Thyroid gland (tissue), 4 donors: Measurements from ENCODE around the gene BET1L. TPM values are rescaled to one million over a fixed set of nuclear protein-coding genes. Genes with fewer than 3 reads are reported as not detected.
A peak's percentile ranks its signal among the peaks of the same experiment; 100 is the strongest.

Source experiments
- DNase-seq, 2 donors: peaks; one replicate each; pipeline ENCODE4 v3.0.0-alpha.2; 2019
- H3K27ac ChIP-seq, 3 donors: fragments of 200-600 bp; sonication (generic); 1 replicate in 2 of 3; 2 replicates in 1 of 3; pipeline ENCODE4 v1.5.1; 2016 to 2019; ENCODE audit warnings: mild to moderate bottlenecking in 1 of 3, moderate library complexity in 1 of 3
- H3K27me3 ChIP-seq: fragments of 200-600 bp; sonication (generic); one replicate; pipeline ENCODE4 v1.5.1; 2019
- H3K36me3 ChIP-seq, 2 donors: fragments of 200-600 bp; sonication (generic); one replicate each; pipeline ENCODE4 v1.5.1; 2016 to 2019
- H3K4me1 ChIP-seq, 2 donors: fragments of 200-600 bp; sonication (generic); one replicate each; pipeline ENCODE4 v1.5.1; 2017 to 2019
- H3K4me3 ChIP-seq, 3 donors: fragments of 200-600 bp; sonication (generic); replicated peaks in 1 of 3; 1 replicate in 2 of 3; 2 replicates in 1 of 3; pipeline ENCODE4 v1.5.1; 2016; ENCODE audit warnings: mild to moderate bottlenecking in 1 of 3
- H3K9me3 ChIP-seq: fragments of 200-600 bp; sonication (generic); one replicate; pipeline ENCODE4 v1.5.1; 2017
- POLR2A ChIP-seq, 2 donors: fragments of 450-650 bp; IDR thresholded peaks; one replicate each; pipeline ENCODE4 v1.6.1; 2017; ENCODE audit warnings: antibody characterized with exemption in 2 of 2, mild to moderate bottlenecking in 2 of 2, moderate library complexity in 1 of 2
- WGBS, 2 donors: methylation state at CpG; one replicate each; pipeline ENCODE4 v1.1.5; 2017; 5-methylcytosine and 5-hydroxymethylcytosine counted together
- intact Hi-C: fragments of 100-400 bp; cut with DNase I; formaldehyde crosslinking; loops from one replicate; pipeline ENCODE4 v1.15.1; 2023
- total RNA-seq, 4 donors: library from RNA; depleted of rRNA; stranded (reverse); fragments of >200 nt; gene quantifications; one replicate each; pipeline ENCODE4 v1.2.3, GENCODE V29; 2016
- TF ChIP-seq, protein P1 (sequence below), 6 experiments: fragments of 200-600 bp in 3 of 6; fragments of 450-650 bp in 3 of 6; sonication (generic) in 3 of 6; IDR thresholded peaks; one replicate each; pipeline ENCODE4 v1.5.1; 2016 to 2019; ENCODE audit warnings: antibody characterized with exemption in 6 of 6, mild to moderate bottlenecking in 2 of 6, inconsistent platforms in 1 of 6, moderate library complexity in 1 of 6

Gene BET1L
- total RNA-seq, 4 donors from 2014 or later, result 22.2 to 39.5 (median 33.8) TPM

DNA sequence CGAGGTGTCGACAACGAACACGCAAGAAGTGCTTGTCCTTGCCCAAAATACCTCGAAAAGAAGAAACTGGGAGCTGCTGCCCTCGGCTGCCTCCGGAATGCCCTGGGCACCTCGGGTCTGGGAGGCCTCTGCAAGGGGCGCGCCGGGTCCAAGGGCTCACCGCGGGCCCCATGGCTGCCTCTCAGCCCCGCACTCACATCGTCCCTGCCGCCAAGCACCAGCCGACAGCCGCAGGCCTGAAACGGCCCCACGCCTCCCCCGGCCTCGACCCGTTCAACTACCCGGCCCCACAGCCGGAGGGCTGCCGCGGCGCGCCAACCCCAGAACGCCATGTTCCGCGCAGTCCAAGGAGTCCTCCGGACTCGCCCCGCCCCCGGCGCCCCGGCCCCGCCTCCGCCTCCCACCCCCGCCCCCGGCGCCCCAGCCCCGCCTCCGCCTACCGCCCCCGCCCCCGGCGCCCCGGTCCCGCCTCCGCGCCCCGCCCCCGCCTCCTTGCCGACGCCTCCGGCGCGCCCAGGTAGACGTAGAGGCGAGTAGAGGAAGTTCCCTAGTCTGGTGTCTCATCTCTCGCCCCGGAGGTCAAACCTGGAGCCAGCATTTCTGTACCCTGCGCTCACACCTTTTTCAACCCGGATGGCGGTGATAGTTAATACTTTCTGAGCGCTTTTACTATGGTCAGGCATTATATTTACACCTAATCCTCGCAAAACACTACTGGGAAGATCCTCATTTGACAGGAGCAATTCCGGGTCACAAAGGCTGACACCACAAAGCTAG lies 29.0 kb upstream of the BET1L start, which contains the start of gene SIRT3:
Gene SIRT3, minus strand, starts transcription at position 346 of the 777 bp plus-strand sequence. Its CDS starts 14 bp downstream, at position 332.
- H3K27ac ChIP-seq, result peak within 1 kb of the TSS; percentile 96 to 99 (median 96)
- H3K9me3 ChIP-seq, result no peaks in the 10 kb centered on the region
- H3K4me1 ChIP-seq, result peaks cover 17 to 18% of the 10 kb centered on the region in 2 donors
- TF ChIP-seq, protein P1, sequence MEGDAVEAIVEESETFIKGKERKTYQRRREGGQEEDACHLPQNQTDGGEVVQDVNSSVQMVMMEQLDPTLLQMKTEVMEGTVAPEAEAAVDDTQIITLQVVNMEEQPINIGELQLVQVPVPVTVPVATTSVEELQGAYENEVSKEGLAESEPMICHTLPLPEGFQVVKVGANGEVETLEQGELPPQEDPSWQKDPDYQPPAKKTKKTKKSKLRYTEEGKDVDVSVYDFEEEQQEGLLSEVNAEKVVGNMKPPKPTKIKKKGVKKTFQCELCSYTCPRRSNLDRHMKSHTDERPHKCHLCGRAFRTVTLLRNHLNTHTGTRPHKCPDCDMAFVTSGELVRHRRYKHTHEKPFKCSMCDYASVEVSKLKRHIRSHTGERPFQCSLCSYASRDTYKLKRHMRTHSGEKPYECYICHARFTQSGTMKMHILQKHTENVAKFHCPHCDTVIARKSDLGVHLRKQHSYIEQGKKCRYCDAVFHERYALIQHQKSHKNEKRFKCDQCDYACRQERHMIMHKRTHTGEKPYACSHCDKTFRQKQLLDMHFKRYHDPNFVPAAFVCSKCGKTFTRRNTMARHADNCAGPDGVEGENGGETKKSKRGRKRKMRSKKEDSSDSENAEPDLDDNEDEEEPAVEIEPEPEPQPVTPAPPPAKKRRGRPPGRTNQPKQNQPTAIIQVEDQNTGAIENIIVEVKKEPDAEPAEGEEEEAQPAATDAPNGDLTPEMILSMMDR (IDR thresholded peaks at IDR 0.05), result peak in 4 of 6 experiments; percentile 34 to 63 (median 41)
- TF ChIP-seq POLR2A (IDR thresholded peaks at IDR 0.05), result peak in 1 of 2 donors; percentile 72
- H3K27me3 ChIP-seq, result no peaks in the 10 kb centered on the region
- peak within 1 kb of the TSS; percentile 73 to 93 (median 83) for H3K4me3 ChIP-seq
- H3K36me3 ChIP-seq, result peaks cover 0 to 9% of the 10 kb centered on the region in 2 donors
- 0 to 2% methylated on average over 19 to 22 of the region's 70 CpGs for WGBS, 2 donors
- DNase-seq, result peak; percentile 83 to 86
- intact Hi-C loops, result loop anchor here (5.0 kb wide), 1 partner anchor 34 kb away; no protein-coding TSS in a partner anchor

DNA sequence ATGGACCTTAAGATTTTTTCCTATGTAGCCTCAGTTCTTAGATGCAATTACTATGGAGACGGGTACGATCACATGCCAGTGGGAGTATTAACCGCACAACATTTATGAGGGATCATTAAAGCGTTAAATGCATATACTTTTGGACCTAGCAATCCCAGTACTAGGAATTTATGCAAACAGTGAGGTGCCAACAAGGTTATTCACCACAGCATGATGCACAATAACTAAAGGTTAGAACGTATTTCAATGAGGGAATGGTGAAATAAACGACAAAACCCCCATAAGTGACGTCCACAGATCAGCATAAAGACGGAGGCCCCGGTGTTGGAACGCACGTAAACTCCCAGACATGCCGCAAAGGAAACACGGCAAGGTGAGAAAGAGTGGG lies 28.4 kb upstream of the BET1L start:
- TF ChIP-seq, protein P1 (IDR thresholded peaks at IDR 0.05), result no peak
- no peak for TF ChIP-seq POLR2A (IDR thresholded peaks at IDR 0.05)
- 6 to 7% methylated on average over 13 of the region's 13 CpGs for WGBS, 2 donors
- Histone ChIP-seq H3K4me1 (peaks cover 17 to 18% of the 10 kb centered on the region in 2 donors), H3K36me3 (peaks cover 0 to 5% of the 10 kb centered on the region in 2 donors), H3K27ac (peak overlapping the region; percentile 70 to 96 (median 72)), H3K9me3 (no peaks in the 10 kb centered on the region), H3K27me3 (no peaks in the 10 kb centered on the region), H3K4me3 (peak overlapping the region; percentile 61 to 93 (median 71))
- intact Hi-C loops, result loop anchor here (5.0 kb wide), 1 partner anchor 33 kb away; no protein-coding TSS in a partner anchor
- no peak for DNase-seq

DNA sequence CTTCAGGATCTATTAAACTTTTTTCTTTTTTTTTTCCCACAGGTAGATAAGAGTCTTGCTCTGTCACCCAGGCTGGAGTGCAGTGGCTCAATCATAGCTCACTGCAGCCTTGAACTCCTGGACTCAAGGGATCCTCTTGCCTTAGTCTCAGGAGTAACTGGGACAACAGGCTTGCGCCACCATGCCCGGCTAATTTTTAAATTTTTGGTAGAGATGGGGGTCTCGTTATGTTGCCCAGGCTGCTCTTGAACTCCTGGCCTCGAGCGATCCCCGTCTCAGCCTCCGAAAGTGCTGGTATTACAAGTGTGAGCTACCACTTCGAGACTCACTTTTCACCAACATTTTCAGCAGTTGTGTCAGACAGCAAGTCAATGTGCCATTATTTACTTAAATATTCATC lies 28.0 kb upstream of the BET1L start:
- Histone ChIP-seq H3K9me3 (no peaks in the 10 kb centered on the region), H3K27me3 (no peaks in the 10 kb centered on the region), H3K4me1 (peaks cover 17 to 18% of the 10 kb centered on the region in 2 donors), H3K4me3 (no peak overlapping the region), H3K36me3 (peaks cover 0 to 5% of the 10 kb centered on the region in 2 donors), H3K27ac (no peak overlapping the region)
- intact Hi-C loops, result loop anchor here (5.0 kb wide), 1 partner anchor 33 kb away; no protein-coding TSS in a partner anchor
- 83 to 85% methylated on average over 8 of the region's 8 CpGs for WGBS, 2 donors
- no peak for TF ChIP-seq POLR2A (IDR thresholded peaks at IDR 0.05)
- TF ChIP-seq, protein P1 (IDR thresholded peaks at IDR 0.05), result no peak
- DNase-seq, result no peak

DNA sequence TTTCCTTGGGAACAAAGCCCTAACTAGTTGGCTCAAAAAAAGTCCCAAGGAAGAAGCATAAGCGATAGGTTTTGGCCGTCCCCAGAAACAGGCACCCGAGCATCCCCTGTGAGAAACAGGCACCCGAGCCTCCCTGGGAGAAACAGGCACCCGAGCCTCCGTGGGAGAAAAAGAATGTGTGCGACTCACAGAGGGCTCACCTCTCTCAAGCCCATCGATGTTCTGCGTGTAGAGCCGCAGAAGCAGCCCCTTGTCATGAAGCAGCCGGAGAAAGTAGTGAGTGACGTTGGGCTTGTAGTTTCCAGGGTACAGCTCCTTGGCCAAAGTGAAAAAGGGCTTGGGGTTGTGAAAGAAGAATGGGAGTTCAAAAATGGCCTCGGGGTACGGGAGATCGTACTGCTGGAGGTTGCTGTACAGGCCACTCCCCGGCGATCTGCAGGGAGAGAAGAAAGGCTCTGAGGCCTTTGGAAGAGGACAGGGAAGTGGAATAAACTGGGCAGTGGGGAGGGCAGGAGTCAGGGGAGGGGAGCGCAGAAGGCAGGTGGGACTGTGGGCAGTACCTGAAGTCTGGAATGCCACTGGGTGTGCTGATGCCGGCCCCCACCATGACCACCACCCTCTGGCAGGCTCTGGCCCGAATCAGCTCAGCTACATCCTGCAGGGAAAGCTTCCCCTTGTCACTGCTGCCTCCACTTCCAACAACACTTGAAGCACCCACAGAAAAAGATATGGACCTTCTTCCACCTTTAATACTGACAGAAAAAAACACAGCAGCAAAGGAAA lies 25.8 kb upstream of the BET1L start:
- Histone ChIP-seq H3K27ac (no peak overlapping the region), H3K36me3 (no peaks in the 10 kb centered on the region), H3K4me1 (peaks cover 12 to 13% of the 10 kb centered on the region in 2 donors), H3K9me3 (no peaks in the 10 kb centered on the region), H3K27me3 (no peaks in the 10 kb centered on the region), H3K4me3 (no peak overlapping the region)
- TF ChIP-seq POLR2A (IDR thresholded peaks at IDR 0.05), result no peak
- TF ChIP-seq, protein P1 (IDR thresholded peaks at IDR 0.05), result no peak
- 90 to 93% methylated on average over 19 to 20 of the region's 20 CpGs for WGBS, 2 donors
- intact Hi-C loops, result no loop called here
- DNase-seq, result no peak
